SIG-M5 treated with dmso at 0.1 percent for 504 hours (cell line): ENCODE measurements around the gene TLR2.
A peak's percentile ranks its signal among the peaks of the same experiment; 100 is the strongest.

Experiments used
- DNase-seq: peaks from one replicate; lab custom pipeline; 2025; ENCODE audit not compliant: unreplicated experiment; lab: John Stamatoyannopoulos, UW

TLR2 gene, protein sequence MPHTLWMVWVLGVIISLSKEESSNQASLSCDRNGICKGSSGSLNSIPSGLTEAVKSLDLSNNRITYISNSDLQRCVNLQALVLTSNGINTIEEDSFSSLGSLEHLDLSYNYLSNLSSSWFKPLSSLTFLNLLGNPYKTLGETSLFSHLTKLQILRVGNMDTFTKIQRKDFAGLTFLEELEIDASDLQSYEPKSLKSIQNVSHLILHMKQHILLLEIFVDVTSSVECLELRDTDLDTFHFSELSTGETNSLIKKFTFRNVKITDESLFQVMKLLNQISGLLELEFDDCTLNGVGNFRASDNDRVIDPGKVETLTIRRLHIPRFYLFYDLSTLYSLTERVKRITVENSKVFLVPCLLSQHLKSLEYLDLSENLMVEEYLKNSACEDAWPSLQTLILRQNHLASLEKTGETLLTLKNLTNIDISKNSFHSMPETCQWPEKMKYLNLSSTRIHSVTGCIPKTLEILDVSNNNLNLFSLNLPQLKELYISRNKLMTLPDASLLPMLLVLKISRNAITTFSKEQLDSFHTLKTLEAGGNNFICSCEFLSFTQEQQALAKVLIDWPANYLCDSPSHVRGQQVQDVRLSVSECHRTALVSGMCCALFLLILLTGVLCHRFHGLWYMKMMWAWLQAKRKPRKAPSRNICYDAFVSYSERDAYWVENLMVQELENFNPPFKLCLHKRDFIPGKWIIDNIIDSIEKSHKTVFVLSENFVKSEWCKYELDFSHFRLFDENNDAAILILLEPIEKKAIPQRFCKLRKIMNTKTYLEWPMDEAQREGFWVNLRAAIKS

DNA sequence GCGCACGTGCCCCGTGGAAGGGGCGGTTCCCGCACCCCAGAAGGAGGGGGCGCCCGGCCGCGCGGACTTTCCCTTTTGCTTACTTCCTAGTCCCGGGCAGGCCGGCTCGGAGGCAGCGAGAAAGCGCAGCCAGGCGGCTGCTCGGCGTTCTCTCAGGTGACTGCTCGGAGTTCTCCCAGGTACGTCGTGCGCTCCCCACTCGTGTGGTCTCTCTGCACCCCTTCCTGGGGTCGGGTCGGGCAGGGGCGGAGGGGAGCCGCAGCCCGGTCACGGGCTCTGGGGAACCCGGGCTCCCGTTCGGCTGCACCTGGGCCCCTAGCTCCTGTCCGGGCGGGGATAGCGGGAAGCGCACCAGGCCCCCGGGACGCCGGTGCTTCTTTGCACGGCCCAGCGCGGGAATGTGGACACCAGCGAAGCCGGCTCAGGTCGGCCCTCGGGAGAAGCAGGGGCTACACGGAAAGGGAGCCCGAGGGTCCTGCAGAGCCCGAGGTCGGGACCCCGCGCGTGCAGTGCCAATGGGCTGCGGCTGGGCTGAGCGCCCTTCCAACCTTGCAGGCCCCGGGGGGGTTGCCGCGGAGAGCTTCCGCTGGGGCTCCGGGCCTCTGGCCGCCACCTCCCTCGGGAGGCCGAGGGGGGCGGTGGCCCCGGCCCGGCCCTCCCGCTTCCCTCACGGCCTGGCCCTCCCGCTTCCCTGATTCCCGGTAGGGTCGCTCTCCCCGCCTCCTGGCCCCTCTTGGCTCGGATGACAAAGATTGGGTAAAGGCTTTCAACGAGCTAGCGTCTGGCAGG is at the start of gene TLR2:
Gene TLR2 (plus strand): TSS at position 99 of the 789 bp plus-strand sequence. CDS start 18,628 bp downstream, outside the sequence.
- peak; percentile 53 for DNase-seq

DNA sequence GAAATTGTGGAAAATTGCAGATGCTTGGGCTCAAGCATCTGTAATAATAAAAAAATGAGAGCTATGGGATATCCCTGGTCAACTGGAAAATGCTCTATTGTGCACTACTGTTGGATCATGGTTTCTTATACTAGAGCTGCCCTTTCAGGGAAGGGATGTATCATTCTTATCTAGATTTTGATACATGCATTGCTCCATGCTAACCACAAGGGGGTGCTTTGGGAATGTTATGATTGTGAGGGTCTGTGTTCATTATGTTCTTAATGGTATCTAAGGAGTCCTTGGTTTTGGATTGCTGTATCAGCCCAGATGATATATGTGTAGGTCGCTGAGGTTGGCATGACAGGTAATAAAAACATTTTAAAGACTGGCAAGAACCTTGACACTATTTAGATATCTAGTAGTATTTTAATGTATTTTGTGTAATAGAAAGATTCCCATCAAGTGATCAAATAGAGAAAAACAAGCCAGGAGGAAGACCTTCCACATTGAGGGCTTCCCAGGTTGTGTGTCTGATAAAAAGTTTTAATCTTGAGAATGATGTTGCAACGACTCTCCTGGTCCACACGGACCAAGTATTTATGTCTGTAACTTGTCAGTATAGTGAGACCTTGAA is 49.2 kb upstream of the TLR2 start:
- DNase-seq = peak; percentile 30

DNA sequence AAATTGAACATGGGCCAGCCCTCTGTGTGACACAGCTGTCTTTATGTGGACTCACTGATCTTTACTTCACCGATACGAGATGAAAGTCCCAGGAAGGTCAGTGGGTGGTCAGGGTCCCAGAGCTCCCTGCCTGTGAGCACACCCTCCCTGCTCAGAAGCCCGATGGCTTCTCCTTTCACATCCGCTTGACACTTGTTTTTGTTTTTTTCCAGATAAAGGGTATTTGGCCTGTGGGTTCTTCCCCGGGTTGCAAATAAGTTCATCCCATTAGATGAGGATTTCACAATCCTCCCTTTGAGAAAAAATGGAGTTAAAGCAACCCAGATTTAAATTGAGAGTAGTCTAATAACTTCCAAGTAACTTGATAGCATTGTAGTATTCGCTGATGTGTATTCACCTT is 48.2 kb upstream of the TLR2 start:
- DNase-seq = no peak

DNA sequence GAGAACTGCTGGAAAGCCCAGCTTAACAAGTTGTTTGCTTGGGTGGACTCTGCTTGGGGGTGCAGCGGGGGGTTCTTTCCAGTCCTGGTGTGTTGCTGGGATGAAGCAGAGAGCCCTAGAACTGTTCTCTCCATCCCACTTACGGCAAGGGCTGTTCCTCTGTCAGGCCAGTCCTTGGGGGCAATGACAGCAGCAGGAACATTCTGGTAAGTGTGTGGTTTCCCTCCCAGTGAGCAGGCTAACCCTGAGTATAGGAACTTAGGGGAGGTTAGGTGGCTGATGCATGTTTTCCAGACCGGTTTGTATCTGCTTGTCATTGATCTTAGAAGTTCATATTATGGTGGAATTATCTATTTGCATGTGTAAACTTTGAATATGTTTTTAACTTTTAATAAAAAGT is 46.9 kb upstream of the TLR2 start:
- DNase-seq = no peak

DNA sequence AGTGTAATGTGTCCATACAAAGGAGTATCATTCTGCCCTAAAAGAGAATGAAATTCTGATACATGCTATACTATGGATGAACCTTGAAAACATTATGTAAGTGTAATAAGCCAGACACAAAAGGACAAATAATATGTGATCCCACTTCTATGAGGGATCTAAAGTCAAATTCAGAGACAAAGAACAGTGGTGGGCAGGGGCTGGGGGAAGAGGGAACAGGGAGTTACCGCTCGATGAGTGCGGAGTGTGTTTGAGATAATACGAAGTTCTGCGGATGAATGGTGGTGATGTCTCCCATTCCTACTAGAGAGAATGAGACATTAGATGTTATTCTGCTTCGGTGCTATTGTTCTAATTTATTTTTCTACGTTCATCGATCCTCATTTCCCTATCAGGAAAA is 46.1 kb upstream of the TLR2 start:
- DNase-seq = no peak

DNA sequence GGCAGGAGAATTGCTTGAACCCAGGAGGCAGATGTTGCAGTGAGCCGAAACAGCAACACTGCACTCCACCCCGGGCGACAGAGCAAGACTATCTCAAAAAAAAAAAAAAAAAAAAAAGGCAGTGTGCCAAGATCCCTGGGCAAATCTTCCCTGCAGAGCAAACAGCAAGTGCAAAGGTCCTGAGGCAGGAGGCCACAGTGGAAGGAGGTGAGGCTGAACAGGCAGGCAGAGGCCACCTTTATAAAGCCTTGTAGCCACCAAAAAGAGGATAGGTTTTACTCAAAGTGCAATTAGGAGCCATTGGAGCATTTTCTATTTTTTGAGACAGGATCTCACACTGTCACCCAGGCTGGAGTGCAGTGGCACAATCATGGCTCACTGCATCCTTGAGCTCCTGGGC is 45.1 kb upstream of the TLR2 start:
- no peak for DNase-seq

DNA sequence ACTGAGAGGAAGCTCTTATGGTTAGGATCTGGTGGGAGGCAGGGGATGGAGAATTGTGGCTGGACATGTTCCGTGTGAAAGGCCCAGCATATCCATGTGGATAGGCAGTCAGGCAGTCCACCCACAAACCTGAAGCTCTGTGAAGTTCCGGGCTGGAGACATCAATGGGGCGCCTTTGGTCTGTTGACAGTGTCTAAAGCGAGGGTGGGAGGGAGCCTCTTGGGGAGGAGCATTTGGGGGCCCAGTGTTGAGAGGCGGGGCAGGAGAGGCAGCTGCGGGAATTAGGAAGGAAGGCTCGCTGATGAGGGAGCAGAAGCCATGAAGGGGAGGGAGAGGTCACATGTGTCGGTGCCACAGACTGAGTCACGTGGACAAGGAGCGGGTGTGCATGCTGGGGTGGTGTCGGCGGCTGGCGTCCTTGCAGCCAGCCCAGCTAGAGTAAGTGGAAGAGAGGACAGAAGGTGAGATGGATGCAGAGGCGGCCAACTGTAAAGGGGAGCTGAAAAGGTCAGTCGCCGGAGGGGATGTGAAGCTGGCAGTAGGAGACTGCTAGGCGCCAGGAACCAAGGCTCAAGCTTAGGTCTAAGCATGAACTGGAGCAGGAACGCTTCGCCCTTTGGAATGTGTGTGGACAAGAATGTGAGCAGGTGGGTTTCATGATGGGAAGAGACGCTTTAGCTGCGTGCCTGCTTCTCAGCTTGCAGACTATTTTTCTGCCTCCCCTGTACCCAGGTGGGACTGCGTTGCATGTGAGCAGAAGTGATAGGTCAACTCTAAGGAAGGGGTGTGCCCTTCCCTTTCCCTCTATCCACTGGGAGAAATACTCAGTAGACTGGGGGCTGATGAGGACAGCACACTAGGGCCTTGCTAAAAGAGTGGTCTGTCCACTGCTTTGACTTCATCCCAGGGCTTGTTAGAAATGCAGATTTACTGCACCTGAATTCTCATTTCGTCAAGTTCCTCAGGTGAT is 44.0 kb upstream of the TLR2 start:
- no peak for DNase-seq

DNA sequence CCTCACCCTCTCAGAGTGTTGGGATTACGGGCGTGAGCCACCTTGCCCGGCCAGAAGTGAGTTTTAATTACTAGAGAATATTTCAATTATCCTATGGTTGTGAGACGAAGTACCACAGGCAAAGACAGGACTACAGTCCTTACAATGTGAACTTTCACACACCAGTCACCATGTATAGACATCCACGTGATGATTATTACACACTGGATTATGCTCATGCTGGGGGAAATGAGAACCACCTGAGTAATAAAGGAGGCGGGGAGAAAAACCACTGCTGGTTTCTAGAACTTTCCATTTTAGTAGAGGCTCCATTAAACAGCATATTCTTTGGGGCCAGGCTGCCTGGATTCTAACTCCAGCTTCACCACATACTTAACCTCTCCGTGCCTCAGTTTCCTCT is 42.5 kb upstream of the TLR2 start:
- no peak for DNase-seq

DNA sequence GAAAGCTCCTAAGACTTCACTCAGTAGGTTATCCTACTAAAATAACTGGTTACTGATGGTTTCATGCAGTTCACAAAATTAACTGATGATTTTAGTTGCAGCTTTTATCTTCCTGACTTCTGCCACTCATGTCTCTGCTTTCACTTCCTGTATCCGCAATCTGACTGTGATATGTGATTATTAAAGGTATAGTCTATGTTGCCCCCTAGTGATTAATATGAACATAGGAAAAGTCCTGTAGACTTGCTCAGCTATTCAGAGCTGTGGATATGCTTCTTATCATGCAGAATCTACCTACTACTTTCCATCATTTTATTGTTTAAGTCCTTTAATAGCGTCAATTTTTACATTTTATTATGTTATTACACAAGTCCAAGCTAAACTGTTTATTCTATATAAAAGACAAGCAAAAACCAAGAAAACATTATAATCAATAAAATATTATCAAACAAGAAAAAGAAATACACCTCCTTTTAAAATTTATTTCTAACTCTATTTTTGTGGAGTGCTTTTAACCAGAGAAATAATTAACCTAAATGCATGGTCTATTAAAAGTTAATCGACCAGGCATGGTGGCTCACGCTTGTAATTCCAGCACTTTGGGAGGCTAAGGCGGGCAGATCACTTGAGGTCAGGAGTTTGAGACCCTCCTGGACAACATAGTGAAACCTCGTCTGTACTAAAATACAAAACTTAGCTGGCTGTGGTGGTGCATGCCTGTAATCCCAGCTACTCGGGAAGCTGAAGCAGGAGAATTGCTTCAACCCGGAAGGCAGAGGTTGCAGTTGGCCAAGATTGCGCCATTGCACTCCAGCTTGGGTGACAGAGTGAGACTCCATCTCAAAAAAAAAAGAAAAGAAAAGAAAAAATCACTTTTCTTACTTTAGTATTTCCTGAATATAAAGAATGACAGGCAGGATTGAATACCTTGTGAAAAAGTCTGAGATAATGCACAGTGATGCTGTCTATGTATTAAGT is 40.4 kb upstream of the TLR2 start:
- peak; percentile 86 for DNase-seq

DNA sequence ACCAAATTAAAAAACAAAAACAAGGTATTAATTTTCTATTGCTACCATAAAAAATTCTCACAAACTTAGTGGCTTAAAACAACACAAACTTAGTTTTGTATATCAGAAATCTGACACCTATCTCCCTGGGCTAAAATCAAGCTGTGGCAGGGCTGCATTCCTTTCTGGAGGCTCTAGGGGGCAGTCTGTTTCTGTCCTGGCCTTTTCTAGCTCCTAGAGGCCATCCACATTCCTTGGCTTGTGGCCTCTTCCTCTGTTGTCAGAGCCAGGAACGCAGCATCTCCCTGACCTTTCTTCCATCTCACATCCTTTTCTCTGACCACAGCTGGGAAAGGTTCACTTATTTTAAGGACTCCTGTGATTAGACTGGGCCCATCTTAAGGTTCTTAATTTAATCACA is 38.9 kb upstream of the TLR2 start:
- no peak for DNase-seq

DNA sequence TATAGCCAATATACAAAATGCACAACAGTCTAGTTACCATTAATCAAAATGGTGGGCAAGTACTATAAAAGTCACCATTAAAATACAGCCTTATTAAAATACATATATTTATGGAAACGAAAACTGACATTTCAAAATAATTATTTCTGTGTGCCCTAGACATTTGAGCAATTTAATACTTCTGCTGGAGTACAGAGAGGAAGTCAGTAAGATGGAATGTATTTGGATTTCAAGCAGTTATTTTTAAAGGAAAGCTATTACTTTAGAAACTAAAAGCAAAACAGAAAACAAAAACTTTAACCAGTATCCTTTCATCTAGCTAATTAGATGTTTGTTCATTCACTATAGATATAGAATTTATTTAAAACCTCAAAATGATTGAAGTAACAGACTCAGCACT is 37.8 kb upstream of the TLR2 start:
- DNase-seq = no peak

DNA sequence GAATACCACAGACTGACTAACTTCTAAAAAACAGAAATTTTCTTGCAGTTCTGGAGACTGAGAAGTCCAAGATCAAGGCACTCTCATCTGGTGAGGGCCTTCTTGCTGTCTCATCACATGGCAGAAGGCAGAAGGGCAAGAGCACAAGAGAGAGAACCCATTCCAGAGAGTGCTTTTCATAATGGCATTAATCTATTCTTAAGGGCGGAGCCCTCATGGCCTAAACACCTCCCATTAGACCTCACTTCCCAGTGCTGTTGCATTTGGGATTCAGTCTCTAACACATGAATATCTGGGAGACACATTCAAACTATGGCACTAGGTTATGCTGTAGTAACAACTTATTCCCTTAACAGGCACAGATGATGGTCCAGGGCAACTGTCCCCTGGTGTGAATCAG is 37.1 kb upstream of the TLR2 start:
- no peak for DNase-seq

DNA sequence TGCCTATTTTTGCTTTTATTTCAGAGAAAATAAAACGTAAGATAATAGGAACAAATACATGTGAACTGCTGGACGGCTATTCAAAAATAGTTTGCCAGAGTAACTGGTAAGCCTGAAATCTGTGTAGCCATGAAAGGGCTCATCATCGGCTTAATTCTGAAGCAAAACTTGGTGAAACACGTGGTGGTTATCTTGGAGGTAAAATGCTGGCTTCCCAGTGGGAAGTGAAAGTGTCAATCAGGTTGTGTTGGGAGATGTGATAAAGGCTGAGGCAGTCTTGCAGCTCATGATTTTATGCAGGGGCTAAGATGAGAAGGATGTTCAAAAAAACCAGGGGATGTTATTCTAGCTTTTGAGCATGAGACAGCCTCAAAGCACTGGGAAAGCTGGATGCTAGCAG is 36.1 kb upstream of the TLR2 start:
- DNase-seq = no peak

DNA sequence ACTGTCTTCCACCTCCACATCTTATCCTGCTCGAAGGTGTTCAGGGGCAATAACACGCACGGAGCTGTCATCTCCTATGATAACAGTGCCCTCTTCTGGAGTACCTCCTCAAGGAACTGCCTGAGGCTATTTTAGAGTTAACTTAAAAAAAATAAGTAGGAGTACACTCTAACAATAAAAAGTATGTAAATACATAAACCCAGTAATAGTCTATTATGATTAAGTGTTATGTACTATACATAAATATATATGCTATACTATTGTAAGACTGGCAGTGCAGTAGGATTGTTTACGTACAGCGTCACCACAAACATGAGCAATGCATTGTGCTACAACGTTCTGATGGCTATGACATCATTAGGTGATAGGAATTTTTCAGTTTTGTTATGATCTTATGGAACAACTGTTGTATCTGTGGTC is 34.5 kb upstream of the TLR2 start:
- peak; percentile 28 for DNase-seq

DNA sequence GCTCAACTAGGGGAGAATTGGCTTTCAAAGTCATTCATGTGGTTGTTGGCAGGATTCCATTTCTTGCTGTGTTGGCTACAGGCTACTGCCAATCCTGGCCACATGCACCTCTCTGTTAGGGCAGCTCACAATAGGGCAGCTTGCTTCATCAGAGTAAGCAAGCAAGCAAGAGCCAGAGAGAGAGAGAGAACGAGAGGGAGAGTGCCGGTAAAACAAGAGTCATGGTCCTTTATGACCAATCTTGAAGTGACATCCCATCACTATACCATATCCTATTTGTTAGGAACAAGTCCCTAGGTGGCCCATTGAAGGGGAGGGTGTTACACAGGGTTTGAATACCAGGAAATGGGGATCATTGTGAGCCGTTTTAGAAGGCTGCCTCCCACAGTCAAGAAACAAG is 33.0 kb upstream of the TLR2 start:
- no peak for DNase-seq

DNA sequence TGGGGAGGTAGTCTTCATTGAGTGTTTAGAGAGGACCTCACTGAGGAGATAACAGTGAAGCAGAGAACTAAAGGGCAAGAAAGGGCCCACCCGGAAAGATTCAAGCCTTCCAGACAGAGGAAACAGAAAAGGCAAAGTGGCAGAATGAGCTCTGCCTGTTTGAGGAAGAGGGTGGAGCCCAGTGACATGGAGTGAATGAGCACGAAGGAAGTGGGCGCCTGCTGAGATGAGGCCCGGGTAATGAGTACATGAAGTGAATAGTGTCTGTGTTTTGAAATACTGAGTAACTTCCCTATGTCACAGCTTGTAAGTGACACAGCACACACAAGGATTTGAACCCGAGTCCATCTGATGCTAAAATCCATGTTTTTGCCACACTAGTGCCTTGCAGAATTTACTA is 32.5 kb upstream of the TLR2 start:
- DNase-seq = peak; percentile 97

DNA sequence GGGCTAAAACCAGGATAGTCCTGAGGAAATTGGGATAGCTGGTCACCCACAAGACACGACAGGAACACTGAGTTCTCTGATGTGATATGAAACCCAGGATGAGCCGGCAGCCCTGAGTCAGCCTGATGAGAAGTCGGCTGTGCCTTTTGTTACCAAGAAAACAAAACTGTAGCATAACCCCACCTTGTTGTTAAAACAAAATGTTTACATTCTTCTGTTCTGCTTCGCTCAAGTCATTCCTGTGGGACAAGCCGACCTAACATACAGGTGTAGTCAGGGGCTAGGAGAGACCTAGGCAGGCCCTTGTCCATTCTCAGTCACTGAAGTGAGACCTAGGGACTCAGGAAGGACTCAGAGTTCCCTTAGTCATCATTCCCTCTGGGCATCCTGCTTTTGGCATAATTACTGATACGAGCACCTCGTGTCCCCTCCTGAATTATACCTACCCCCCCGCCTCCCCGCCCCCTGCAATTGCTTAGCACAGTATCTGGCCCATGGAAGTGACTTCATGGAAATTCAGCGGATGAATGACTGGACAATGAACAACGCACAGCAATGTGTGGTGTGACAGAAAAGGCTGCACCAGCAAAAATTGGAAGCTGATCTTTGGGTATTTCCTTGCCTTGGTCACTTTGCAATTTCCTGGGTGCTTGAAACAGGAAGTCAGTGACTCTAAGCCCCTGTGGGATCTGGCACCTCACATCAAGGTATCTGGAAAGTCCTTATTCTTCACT is 31.9 kb upstream of the TLR2 start:
- DNase-seq = peak; percentile 37

DNA sequence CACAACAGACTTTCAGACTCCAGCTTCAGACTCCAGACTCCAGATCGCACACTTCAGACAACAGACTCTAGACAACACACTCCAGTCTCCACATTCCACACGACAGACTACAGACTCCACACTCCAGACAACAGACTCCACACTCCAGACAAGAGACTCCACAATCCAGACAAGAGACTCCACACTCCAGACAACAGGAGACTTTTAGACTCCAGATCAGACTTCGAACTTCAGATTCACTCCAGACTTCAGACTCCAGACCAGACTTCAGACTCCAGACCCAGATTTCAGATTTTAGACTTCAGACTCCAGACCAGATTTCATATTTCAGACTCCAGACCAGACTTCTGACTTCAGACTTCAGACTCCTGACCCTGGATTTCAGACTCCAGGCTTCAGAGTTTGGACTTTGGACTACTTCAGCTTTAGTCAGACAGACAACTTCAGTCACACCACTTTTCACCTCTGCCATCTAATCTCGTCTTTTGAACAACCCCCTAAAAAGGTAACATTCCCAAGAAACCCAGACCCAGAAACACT is 29.0 kb upstream of the TLR2 start:
- no peak for DNase-seq
